ENCODE measurements around the gene TRANK1. TPM values are rescaled to one million over a fixed set of nuclear protein-coding genes. Genes with fewer than 3 reads are reported as not detected.

TRANK1 gene
- total and polyA plus RNA-seq, 2 of the 8 experiments (the other 6 are each of a cell fraction or from before 2014, with no cell fraction given): 2.9 to 8.8 TPM

DNA sequence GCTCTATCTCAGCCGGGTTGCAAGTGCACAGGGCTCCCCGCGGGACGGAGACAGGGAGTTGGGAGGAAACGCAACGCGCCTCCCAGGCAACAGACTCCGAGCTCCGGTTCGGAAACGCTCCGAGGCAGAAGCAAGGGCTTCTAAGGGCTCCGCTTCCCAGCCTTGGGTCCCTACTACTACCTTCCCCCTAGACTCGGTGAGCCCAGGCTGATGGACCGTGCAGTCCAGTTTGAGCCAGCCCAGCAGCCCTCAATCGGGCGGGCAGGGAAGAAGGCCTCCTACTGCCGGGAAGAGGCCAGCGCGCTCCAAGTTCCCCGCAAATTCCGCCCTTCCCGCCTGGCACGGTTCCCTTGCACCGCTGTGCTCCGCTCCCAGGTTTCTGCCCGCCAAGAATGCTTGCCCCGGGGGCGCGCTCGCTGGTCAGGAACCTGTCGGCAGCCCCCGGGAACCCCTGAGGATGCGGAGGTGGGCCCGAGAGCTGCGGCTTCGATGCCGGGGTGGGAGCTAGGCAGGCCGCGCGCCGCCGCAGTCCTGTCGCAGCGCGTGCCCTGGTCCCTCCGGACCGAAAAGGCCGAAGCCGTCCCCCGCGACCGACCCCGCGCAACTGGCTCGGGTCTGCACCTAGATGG lies 728 bp downstream of the TRANK1 start:
- no peak overlapping the region for H3K27ac ChIP-seq (ENCODE audit: low read depth, low read length)
- H3K79me2 ChIP-seq (ENCODE audit: control insufficient read depth in 1 of 2, insufficient read depth in 2 of 2, low read length in 2 of 2): no peaks in the 10 kb centered on the region
- H3K4me2 ChIP-seq (ENCODE audit: insufficient read depth in 1 of 2, low read depth in 2 of 2, low read length in 2 of 2): peak overlapping the region; percentile 91 to 95
- peak overlapping the region; percentile 80 for H3K18ac ChIP-seq (ENCODE audit: extremely low read depth, low read length)
- H2BK20ac ChIP-seq (ENCODE audit: low read length): no peak overlapping the region
- WGBS, 2 experiments (ENCODE audit: extremely low coverage in 1 of 2, insufficient coverage in 1 of 2, insufficient read length in 1 of 2, insufficient replicate concordance in 2 of 2, low coverage in 1 of 2, low lambda C conversion rate in 2 of 2, missing lambda C conversion rate in 1 of 2): 3% methylated on average over 43 of the region's 56 CpGs; no CpG with 5 or more reads in 1 of the 2 experiments
- H4K5ac ChIP-seq (ENCODE audit: insufficient read length, low read depth, low read length): no peak overlapping the region
- H3K23me2 ChIP-seq (ENCODE audit: low read depth, low read length): peaks cover 18% of the 10 kb centered on the region
- H2AK5ac ChIP-seq (ENCODE audit: low read depth, low read length): 0 out of 2 replicates have a peak overlapping the region, but pooled peaks have one; percentile 24
- DNase-seq (ENCODE audit: low read depth in 1 of 2, low spot score in 2 of 2): no peak
- H3K36me3 ChIP-seq (ENCODE audit: control insufficient read depth in 2 of 4, insufficient read depth in 4 of 4, low read length in 3 of 4): no peaks in the 10 kb centered on the region
- no peak overlapping the region; the same call in 1 of the 2 replicates for H2BK5ac ChIP-seq (ENCODE audit: low read depth, low read length)
- H3K79me1 ChIP-seq (ENCODE audit: low read depth, low read length): no peaks in the 10 kb centered on the region
- H4K20me1 ChIP-seq (replicated peaks in 1 of 2; ENCODE audit: control insufficient read depth in 1 of 2, insufficient read depth in 2 of 2, low read length in 2 of 2): no peaks in the 10 kb centered on the region
- peak overlapping the region; percentile 84 for H2BK12ac ChIP-seq (ENCODE audit: low read depth, low read length)
- H4K8ac ChIP-seq (ENCODE audit: extremely low read depth, insufficient read depth, low read length): peak overlapping the region; percentile 97
- H4K91ac ChIP-seq (replicated peaks; ENCODE audit: insufficient read length, low read length): peak overlapping the region; percentile 70
- H2AFZ ChIP-seq (ENCODE audit: low read length): peak overlapping the region; percentile 69; the same call in 1 of the 2 replicates
- no peak overlapping the region for H3K14ac ChIP-seq (ENCODE audit: insufficient read length)
- peak overlapping the region; percentile 36 to 88 (median 71) for H3K9ac ChIP-seq (replicated peaks in 1 of 4; ENCODE audit: extremely low read depth in 1 of 4, low read depth in 3 of 4, low read length in 3 of 4)
- H3K9me3 ChIP-seq (ENCODE audit: insufficient read depth in 2 of 2, low read depth in 1 of 2, low read length in 1 of 2): peaks cover 0 to 2% of the 10 kb centered on the region in 2 experiments; a peak in 1 of 4 replicates
- H3K27me3 ChIP-seq (replicated peaks in 1 of 4; ENCODE audit: control insufficient read depth in 3 of 4, extremely low read depth in 1 of 4, insufficient read depth in 3 of 4, low read length in 3 of 4): peaks cover 4 to 28% (median 19%) of the 10 kb centered on the region in 4 experiments
- ChIA-PET CTCF (ENCODE audit: partially characterized antibody) (interaction anchor here (0.8 to 4.9 kb wide), 11 partner anchors 8 to 129 kb away, joined by 3 to 66 read pairs (median 4); no protein-coding TSS in a partner anchor), POLR2A (ENCODE audit: partially characterized antibody) (interaction anchor here (0.6 to 3.7 kb wide), 12 partner anchors 11 to 226 kb away, joined by 3 to 34 read pairs (median 3); partner anchors contain the start of genes EPM2AIP1 and MLH1)
- no peak overlapping the region for H3K56ac ChIP-seq (replicated peaks; ENCODE audit: insufficient read length, low read depth, low read length)
- 0 out of 2 replicates have a peak overlapping the region, but pooled peaks have one; percentile 31 for H2BK15ac ChIP-seq (ENCODE audit: low read length)
- FAIRE-seq: no peak
- peaks cover 0 to 10% (median 1%) of the 10 kb centered on the region in 4 experiments; a peak in 4 of 7 replicates for H3K4me1 ChIP-seq (replicated peaks in 1 of 4; ENCODE audit: control insufficient read depth in 3 of 4, insufficient read depth in 4 of 4, low read length in 3 of 4)
- H3K23ac ChIP-seq (ENCODE audit: insufficient read length): no peak overlapping the region
- no peak overlapping the region for H2BK120ac ChIP-seq (replicated peaks; ENCODE audit: low read depth, low read length)
- peak overlapping the region; percentile 53 to 64 (median 59) for H3K4me3 ChIP-seq (ENCODE audit: extremely low read depth in 1 of 4, insufficient read depth in 2 of 4, low read depth in 3 of 4, low read length in 4 of 4)
- peak overlapping the region; percentile 42 for H3K4ac ChIP-seq (replicated peaks; ENCODE audit: insufficient read length, low read depth, low read length)
- TF ChIP-seq TAF1 (IDR thresholded peaks at IDR 0.05; ENCODE audit: low read depth, low read length) (peak; percentile 60; the same call in 1 of the 2 replicates), BACH1 (IDR thresholded peaks at IDR 0.05; ENCODE audit: low read length) (no peak), SAP30 (IDR thresholded peaks at IDR 0.05; ENCODE audit: insufficient read depth, insufficient replicate concordance, low read length) (no peak), GABPA (IDR thresholded peaks at IDR 0.05; ENCODE audit: borderline replicate concordance, insufficient read depth, low read length) (no peak), YY1 (IDR thresholded peaks at IDR 0.05; ENCODE audit: low read depth, low read length) (0 out of 2 replicates have a peak, but pooled peaks have one; percentile 5), TAF7 (optimal IDR thresholded peaks at IDR 0.05; ENCODE audit: borderline replicate concordance, low read depth, low read length) (no peak)
- TF ChIP-seq, protein P1, sequence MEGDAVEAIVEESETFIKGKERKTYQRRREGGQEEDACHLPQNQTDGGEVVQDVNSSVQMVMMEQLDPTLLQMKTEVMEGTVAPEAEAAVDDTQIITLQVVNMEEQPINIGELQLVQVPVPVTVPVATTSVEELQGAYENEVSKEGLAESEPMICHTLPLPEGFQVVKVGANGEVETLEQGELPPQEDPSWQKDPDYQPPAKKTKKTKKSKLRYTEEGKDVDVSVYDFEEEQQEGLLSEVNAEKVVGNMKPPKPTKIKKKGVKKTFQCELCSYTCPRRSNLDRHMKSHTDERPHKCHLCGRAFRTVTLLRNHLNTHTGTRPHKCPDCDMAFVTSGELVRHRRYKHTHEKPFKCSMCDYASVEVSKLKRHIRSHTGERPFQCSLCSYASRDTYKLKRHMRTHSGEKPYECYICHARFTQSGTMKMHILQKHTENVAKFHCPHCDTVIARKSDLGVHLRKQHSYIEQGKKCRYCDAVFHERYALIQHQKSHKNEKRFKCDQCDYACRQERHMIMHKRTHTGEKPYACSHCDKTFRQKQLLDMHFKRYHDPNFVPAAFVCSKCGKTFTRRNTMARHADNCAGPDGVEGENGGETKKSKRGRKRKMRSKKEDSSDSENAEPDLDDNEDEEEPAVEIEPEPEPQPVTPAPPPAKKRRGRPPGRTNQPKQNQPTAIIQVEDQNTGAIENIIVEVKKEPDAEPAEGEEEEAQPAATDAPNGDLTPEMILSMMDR (IDR thresholded peaks at IDR 0.05; ENCODE audit: control extremely low read depth in 1 of 3, insufficient read depth in 1 of 3, low read depth in 1 of 3, low read length in 3 of 3): peak in 1 of 3 experiments; percentile 1; a peak in 1 of 4 replicates
- TF ChIP-seq, protein P2, sequence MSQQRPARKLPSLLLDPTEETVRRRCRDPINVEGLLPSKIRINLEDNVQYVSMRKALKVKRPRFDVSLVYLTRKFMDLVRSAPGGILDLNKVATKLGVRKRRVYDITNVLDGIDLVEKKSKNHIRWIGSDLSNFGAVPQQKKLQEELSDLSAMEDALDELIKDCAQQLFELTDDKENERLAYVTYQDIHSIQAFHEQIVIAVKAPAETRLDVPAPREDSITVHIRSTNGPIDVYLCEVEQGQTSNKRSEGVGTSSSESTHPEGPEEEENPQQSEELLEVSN (IDR thresholded peaks at IDR 0.05): peak; percentile 95

All from H1 (cell line).